Uterus (tissue), 4 donors: ENCODE data around the gene COL1A1. TPM values are rescaled to one million over a fixed set of nuclear protein-coding genes. Genes with fewer than 3 reads are reported as not detected.

ENCODE experiments used
- DNase-seq, 2 donors: peaks; one replicate each; pipeline ENCODE4 v3.0.0-alpha.2; 2019 to 2020
- H3K27ac ChIP-seq, 2 donors: fragments of 200-600 bp; sonication (generic); 1 replicate in 1 of 2; 2 replicates in 1 of 2; pipeline ENCODE4 v1.5.1; 2016 to 2018
- H3K27me3 ChIP-seq, 2 donors: fragments of 200-600 bp; sonication (generic); one replicate each; pipeline ENCODE4 v1.5.1; 2018 to 2019; ENCODE audit warnings: control low read depth in 1 of 2
- H3K36me3 ChIP-seq, 2 donors: fragments of 200-600 bp; sonication (generic); one replicate each; pipeline ENCODE4 v1.5.1; 2019; ENCODE audit warnings: control low read depth in 1 of 2
- H3K4me1 ChIP-seq, 2 donors: fragments of 200-600 bp; sonication (generic); one replicate each; pipeline ENCODE4 v1.5.1; 2018 to 2019; ENCODE audit warnings: control low read depth in 1 of 2
- H3K4me3 ChIP-seq, 2 donors: fragments of 200-600 bp; sonication (generic); 1 replicate in 1 of 2; 2 replicates in 1 of 2; pipeline ENCODE4 v1.5.1; 2018 to 2019; ENCODE audit warnings: mild to moderate bottlenecking in 1 of 2
- H3K9me3 ChIP-seq, 2 donors: fragments of 200-600 bp; sonication (generic); one replicate each; pipeline ENCODE4 v1.5.1; 2019; ENCODE audit warnings: control low read depth in 1 of 2
- CTCF ChIP-seq, 4 experiments: fragments of 200-600 bp in 2 of 4; fragments of 450-650 bp in 2 of 4; sonication (generic) in 2 of 4; IDR thresholded peaks; one replicate each; pipeline ENCODE4 v1.5.1; 2016 to 2019; ENCODE audit warnings: antibody characterized with exemption in 4 of 4, mild to moderate bottlenecking in 2 of 4, moderate library complexity in 1 of 4
- POLR2A ChIP-seq, 2 donors: fragments of 450-650 bp; IDR thresholded peaks; one replicate each; pipeline ENCODE4 v1.6.1; 2016; ENCODE audit warnings: antibody characterized with exemption in 2 of 2, mild to moderate bottlenecking in 1 of 2, moderate library complexity in 1 of 2
- intact Hi-C: fragments of 100-400 bp; cut with DNase I; formaldehyde crosslinking; loops from one replicate; pipeline ENCODE4 v1.15.1; 2023; ENCODE audit warnings: low total_unique reads
- total RNA-seq, 4 donors: library from RNA; depleted of rRNA in 3 of 4; stranded (reverse); fragments of >200 nt in 3 of 4; gene quantifications; one replicate each; pipeline versions ENCODE4 v1.1.0 to v1.2.4, GENCODE V29; 2014 to 2023
- donor health status: DM: yes; HTN: yes; CAD: no.

The COL1A1 gene
- total RNA-seq, 4 donors from 2014 or later: 59.4 to 4,880 (median 491) TPM

GRCh38 chr17:50139185-50139783 lies 62.1 kb downstream of the COL1A1 start:
- intact Hi-C loops: no loop called here

GRCh38 chr17:50137042-50137441 lies 64.4 kb downstream of the COL1A1 start:
- TF ChIP-seq POLR2A (IDR thresholded peaks at IDR 0.05) (no peak), CTCF (IDR thresholded peaks at IDR 0.05) (no peak)
- no peaks in the 10 kb centered on the region for H3K36me3 ChIP-seq

More at GRCh38 chr17:50139185-50139783, 62.1 kb downstream of the COL1A1 start:
- H3K4me1 ChIP-seq: peaks cover 0 to 4% of the 10 kb centered on the region in 2 donors
- DNase-seq: no peak
- no peak overlapping the region for H3K4me3 ChIP-seq
- no peaks in the 10 kb centered on the region for H3K9me3 ChIP-seq
- H3K36me3 ChIP-seq: no peaks in the 10 kb centered on the region
- TF ChIP-seq CTCF (IDR thresholded peaks at IDR 0.05): no peak
- no peak for TF ChIP-seq POLR2A (IDR thresholded peaks at IDR 0.05)
- no peaks in the 10 kb centered on the region for H3K27me3 ChIP-seq
- H3K27ac ChIP-seq: no peak overlapping the region

GRCh38 chr17:50136096-50136687 lies 65.2 kb downstream of the COL1A1 start:
- Histone ChIP-seq H3K27me3 (no peaks in the 10 kb centered on the region), H3K36me3 (no peaks in the 10 kb centered on the region), H3K4me3 (no peak overlapping the region), H3K27ac (no peak overlapping the region), H3K9me3 (no peaks in the 10 kb centered on the region), H3K4me1 (peaks cover 0 to 4% of the 10 kb centered on the region in 2 donors)
- no peak for DNase-seq
- TF ChIP-seq POLR2A (IDR thresholded peaks at IDR 0.05) (no peak), CTCF (IDR thresholded peaks at IDR 0.05) (no peak)
- intact Hi-C loops: no loop called here

More at GRCh38 chr17:50137042-50137441, 64.4 kb downstream of the COL1A1 start:
- H3K4me3 ChIP-seq: no peak overlapping the region
- no peak for DNase-seq
- peaks cover 0 to 4% of the 10 kb centered on the region in 2 donors for H3K4me1 ChIP-seq
- H3K9me3 ChIP-seq: no peaks in the 10 kb centered on the region
- no peaks in the 10 kb centered on the region for H3K27me3 ChIP-seq
- intact Hi-C loops: no loop called here
- H3K27ac ChIP-seq: no peak overlapping the region

DNA sequence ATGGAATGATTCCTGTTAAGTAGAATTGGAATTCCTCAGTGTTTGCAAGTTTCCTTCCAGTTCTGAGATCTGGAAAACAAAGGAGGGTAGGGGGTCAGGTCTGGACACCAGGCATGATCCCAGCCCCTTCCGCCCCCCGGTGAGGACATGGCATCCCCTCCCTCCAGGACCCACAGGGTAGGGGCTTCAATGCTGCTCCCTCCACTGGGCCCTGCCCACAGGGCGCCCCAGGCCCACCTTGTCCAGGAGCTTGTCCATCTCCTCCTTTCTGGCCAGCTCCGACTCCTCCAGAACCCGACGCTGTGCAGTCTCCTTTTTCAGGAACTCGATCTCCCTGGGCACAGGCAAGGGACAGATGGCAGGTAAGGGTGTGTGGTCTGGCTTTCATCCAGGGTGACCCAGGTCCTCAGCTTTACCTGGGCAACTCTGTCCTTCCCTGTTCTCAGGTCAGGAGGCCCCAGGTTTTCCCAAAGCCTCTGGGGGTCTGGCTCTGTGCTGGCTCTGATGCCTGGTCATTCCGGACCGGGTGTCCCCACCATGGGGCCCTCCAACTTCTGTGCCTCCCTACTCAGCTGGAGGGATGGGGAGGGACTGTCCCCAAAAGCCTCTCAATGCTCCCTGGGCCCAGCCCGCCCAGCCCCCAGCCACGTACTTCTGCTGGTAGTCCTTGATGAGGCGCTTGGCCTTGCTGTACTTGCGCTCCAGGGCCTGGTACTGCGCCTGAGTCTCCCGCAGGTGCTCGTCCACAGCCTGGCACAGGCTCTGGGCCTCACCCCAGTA lies 65.9 kb downstream of the COL1A1 start:
- Histone ChIP-seq H3K9me3 (no peaks in the 10 kb centered on the region), H3K4me1 (peaks cover 0 to 4% of the 10 kb centered on the region in 2 donors), H3K36me3 (no peaks in the 10 kb centered on the region), H3K4me3 (no peak overlapping the region), H3K27ac (no peak overlapping the region), H3K27me3 (no peaks in the 10 kb centered on the region)
- DNase-seq: no peak
- TF ChIP-seq POLR2A (IDR thresholded peaks at IDR 0.05) (no peak), CTCF (IDR thresholded peaks at IDR 0.05) (no peak)
- intact Hi-C loops: no loop called here
